ENCODE data around the gene GATD1.

Gene GATD1

DNA sequence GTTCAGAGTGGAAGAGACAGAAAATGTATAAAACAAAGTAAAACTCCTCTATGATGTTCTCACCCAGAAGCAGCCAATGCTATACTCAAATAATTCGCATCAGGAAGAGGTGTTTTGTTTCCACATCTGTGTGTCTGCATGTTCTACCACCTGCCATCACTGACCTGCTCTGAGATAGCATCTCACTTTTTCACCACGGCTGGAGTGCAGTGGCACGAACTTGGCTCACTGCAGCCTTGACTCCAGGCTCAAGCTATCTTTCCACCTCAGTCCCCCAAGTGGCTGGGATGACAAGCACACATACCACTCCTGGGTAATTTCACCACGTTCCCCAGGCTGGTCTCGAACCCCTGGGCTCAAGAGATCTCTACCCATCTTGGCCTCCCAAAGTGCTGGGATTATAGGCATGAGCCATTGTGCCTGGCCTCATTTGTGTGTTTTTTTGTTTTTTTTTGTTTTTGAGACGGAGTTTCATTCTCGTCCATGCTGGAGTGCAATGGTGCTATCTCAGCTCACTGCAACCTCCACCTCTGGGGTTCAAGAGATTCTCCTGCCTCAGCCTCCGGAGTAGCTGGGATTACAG lies 15.7 kb downstream of the GATD1 start:
- DNase-seq (ENCODE audit: low read depth), result no peak
- no peak overlapping the region for H3K4me3 ChIP-seq (ENCODE audit: control insufficient read depth, low read depth, low read length)
- TF ChIP-seq, protein P1, sequence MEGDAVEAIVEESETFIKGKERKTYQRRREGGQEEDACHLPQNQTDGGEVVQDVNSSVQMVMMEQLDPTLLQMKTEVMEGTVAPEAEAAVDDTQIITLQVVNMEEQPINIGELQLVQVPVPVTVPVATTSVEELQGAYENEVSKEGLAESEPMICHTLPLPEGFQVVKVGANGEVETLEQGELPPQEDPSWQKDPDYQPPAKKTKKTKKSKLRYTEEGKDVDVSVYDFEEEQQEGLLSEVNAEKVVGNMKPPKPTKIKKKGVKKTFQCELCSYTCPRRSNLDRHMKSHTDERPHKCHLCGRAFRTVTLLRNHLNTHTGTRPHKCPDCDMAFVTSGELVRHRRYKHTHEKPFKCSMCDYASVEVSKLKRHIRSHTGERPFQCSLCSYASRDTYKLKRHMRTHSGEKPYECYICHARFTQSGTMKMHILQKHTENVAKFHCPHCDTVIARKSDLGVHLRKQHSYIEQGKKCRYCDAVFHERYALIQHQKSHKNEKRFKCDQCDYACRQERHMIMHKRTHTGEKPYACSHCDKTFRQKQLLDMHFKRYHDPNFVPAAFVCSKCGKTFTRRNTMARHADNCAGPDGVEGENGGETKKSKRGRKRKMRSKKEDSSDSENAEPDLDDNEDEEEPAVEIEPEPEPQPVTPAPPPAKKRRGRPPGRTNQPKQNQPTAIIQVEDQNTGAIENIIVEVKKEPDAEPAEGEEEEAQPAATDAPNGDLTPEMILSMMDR (IDR thresholded peaks at IDR 0.05; ENCODE audit: control insufficient read depth, insufficient read depth, low read depth, low read length, missing control alignments), result no peak

DNA sequence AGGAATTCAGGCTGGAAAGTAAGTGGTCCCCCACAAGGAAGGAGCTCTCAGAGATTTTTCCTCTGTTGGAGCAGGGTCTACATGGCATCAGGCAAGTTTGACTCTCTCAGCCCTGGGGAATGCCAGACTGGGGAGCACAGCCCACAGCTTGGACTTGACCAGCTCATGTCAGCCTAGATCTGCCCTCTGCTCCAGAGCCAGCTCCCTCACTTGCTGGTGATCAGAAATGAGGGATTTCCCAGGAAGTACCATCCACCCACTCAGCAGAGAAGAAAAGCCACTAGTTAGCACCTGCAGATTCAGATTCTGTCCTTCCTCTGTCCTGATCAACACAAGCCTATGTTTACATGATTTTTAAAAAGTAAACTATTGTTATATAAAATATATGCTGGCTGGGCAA lies 17.1 kb downstream of the GATD1 start:
- TF ChIP-seq, protein P1 (IDR thresholded peaks at IDR 0.05; ENCODE audit: control insufficient read depth, insufficient read depth, low read depth, low read length, missing control alignments), result no peak
- no peak overlapping the region for H3K4me3 ChIP-seq (ENCODE audit: control insufficient read depth, low read depth, low read length)
- DNase-seq (ENCODE audit: low read depth), result no peak

DNA sequence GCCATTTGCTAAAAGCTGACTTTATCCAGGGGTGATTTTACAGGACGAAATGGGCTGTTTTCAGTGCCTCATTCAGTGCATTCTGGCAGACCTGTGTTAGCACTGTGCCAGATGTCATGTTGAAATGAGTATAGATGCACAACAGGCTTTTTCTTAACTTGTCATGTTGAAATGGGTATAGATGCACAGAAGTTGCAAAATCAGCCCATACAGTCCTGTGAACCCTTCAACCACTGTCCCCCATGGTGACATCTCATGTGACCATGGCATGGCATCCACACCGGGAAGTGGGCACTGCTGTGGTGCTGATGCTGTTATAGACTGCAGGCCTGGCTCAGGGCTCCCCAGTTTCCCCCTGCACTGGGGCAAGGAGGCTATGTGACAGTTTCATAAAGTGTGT lies 27.6 kb downstream of the GATD1 start:
- TF ChIP-seq, protein P1 (IDR thresholded peaks at IDR 0.05; ENCODE audit: control insufficient read depth, insufficient read depth, low read depth, low read length, missing control alignments), result no peak
- DNase-seq (ENCODE audit: low read depth), result no peak
- H3K4me3 ChIP-seq (ENCODE audit: control insufficient read depth, low read depth, low read length), result no peak overlapping the region

DNA sequence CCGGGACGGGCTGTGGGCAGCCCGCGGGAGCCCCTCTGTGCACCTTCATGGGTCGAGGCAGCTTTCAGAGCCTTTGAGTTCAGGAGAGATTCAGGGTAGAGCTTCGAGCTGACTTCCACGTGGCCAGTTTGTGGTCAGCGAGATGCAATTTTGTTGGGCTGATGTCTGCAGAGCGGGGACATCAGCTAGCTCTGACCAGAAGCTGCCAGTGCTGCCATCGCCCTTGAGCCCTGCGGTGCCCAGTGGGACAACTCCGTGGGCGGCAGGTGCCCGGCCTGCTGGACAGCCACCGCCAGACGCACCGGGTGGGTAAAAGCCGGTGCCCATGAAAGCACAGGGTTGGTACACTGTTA lies 29.3 kb downstream of the GATD1 start:
- TF ChIP-seq, protein P1 (IDR thresholded peaks at IDR 0.05; ENCODE audit: control insufficient read depth, insufficient read depth, low read depth, low read length, missing control alignments), result no peak
- no peak for DNase-seq (ENCODE audit: low read depth)
- peak overlapping the region; percentile 62 for H3K4me3 ChIP-seq (ENCODE audit: control insufficient read depth, low read depth, low read length)

DNA sequence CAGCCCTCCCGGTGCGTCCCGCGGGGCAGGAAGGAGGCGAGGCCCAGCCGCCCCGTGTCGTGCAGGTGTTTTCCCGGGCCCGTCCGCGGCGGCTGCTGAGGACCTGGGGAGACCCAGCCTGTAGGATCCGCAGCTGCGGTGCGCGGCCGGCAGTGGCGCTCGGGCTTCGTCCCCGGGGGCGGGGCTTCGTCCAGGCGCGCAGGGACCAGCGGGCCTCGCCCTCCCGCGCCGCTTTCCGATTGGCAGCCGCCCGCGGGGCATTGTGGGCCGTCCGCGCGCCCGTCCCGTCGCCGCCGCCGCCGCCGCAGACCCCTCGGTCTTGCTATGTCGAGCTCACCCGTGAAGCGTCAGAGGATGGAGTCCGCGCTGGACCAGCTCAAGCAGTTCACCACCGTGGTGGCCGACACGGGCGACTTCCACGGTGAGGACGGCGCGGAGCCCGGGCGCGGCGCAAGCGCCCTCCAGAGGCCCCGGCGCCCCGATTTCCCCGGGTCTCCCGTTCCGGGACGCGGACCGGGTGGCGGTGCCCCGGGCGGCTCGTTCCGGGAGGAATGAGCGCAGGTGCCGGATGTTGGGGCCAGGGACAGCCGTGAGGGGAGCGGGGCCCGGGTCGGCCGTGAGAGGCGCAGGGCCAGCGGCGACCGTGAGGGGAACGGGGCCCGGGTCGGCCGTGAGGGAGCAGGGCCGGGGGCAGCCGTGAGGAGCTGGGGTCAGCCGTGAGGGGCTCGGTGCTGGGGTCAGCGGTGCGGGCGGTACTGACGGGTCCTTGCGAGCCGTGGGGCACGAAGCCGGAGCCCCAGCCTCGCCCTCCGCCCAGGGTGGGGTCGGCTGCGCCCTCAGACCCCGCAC lies 29.9 kb downstream of the GATD1 start, which contains the start of gene TALDO1:
Gene TALDO1, plus strand, starts transcription at position 307 of the 849 bp plus-strand sequence. Its CDS starts 18 bp downstream, at position 325.
- peak within 1 kb of the TSS; percentile 62 for H3K4me3 ChIP-seq (ENCODE audit: control insufficient read depth, low read depth, low read length)
- DNase-seq (ENCODE audit: low read depth), result peak; percentile 10
- TF ChIP-seq, protein P1 (IDR thresholded peaks at IDR 0.05; ENCODE audit: control insufficient read depth, insufficient read depth, low read depth, low read length, missing control alignments), result peak; percentile 16

DNA sequence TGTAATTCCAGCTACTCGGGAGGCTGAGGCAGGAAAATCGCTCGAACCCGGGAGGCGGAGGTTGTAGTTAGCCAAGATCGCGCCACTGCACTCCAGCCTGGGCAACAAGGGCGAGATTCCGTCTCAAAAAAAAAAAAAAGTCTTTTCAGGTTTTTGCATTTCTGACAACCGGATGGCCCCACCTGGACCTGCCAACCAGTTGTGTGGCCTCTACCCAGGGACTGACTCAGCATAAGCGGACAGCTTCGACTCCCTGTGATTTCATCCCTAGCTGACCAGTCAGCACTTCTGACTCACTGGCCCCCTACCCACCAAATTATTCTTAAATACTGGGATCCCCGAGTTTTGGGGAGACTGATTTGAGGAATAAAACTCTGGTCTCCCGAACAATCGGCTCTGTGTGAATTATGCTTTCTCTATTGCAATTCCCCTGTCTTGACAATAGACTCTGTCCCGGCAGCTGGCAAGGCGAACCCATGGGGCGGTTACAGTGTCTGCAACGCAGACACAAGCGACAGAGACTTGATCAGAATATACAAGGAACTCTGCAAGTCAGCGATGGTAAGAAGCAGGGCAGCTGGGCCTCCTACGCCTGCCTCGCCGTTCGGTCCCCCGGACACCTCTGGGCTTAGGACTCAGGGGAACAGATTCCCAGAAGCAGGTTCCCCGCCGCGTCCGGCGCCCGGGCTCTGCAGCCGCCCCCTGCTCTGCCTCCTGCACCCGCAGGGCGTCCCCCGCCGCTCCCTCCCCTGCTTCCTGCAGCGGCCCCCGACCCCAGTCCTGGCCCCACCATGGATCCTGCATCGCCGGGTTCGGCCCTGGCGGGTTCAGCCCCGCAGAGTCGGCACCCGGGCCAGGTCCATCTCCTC lies 30.8 kb downstream of the GATD1 start:
- H3K4me3 ChIP-seq (ENCODE audit: control insufficient read depth, low read depth, low read length), result peak overlapping the region; percentile 60
- TF ChIP-seq, protein P1 (IDR thresholded peaks at IDR 0.05; ENCODE audit: control insufficient read depth, insufficient read depth, low read depth, low read length, missing control alignments), result no peak
- no peak for DNase-seq (ENCODE audit: low read depth)
